Measurements from ENCODE around the gene WSCD2.

The WSCD2 gene

GRCh38 chr12:108156717-108157116 lies 27.6 kb downstream of the WSCD2 start:
- no peak for DNase-seq (ENCODE audit: low spot score)
- FAIRE-seq = no peak

GRCh38 chr12:108157870-108158459 lies 28.9 kb downstream of the WSCD2 start:
- no peak for DNase-seq (ENCODE audit: low spot score)
- FAIRE-seq = no peak

GRCh38 chr12:108162207-108162606 lies 33.1 kb downstream of the WSCD2 start:
- no peak for DNase-seq (ENCODE audit: low spot score)
- FAIRE-seq = no peak

GRCh38 chr12:108166505-108166904 lies 37.4 kb downstream of the WSCD2 start:
- DNase-seq (ENCODE audit: low spot score) (no peak), FAIRE-seq (no peak)

GRCh38 chr12:108167974-108168373 lies 38.9 kb downstream of the WSCD2 start:
- FAIRE-seq = no peak
- no peak for DNase-seq (ENCODE audit: low spot score)

- FAIRE-seq (no peak), DNase-seq (ENCODE audit: low spot score) (no peak)
Measured at GRCh38 chr12:108169708-108170107, 40.6 kb downstream of the WSCD2 start.

GRCh38 chr12:108170164-108170563 lies 41.1 kb downstream of the WSCD2 start:
- FAIRE-seq (no peak), DNase-seq (ENCODE audit: low spot score) (no peak)

GRCh38 chr12:108172033-108172432 lies 42.9 kb downstream of the WSCD2 start:
- FAIRE-seq = no peak
- DNase-seq (ENCODE audit: low spot score) = no peak

- no peak for DNase-seq (ENCODE audit: low spot score)
- FAIRE-seq = no peak
Measured at GRCh38 chr12:108173160-108173559, 44.1 kb downstream of the WSCD2 start.

- DNase-seq (ENCODE audit: low spot score) (no peak), FAIRE-seq (no peak)
Measured at GRCh38 chr12:108173892-108174291, 44.8 kb downstream of the WSCD2 start.

- FAIRE-seq (no peak), DNase-seq (ENCODE audit: low spot score) (no peak)
Measured at GRCh38 chr12:108174641-108175040, 45.6 kb downstream of the WSCD2 start.

GRCh38 chr12:108175310-108175709 lies 46.2 kb downstream of the WSCD2 start:
- FAIRE-seq (no peak), DNase-seq (ENCODE audit: low spot score) (no peak)

- no peak for DNase-seq (ENCODE audit: low spot score)
- no peak for FAIRE-seq
Measured at GRCh38 chr12:108176292-108176691, 47.2 kb downstream of the WSCD2 start.

- DNase-seq (ENCODE audit: low spot score) (no peak), FAIRE-seq (no peak)
Measured at GRCh38 chr12:108177131-108177530, 48.0 kb downstream of the WSCD2 start.

GRCh38 chr12:108179305-108179704 lies 50.2 kb downstream of the WSCD2 start:
- no peak for FAIRE-seq

GRCh38 chr12:108180255-108181094 lies 51.4 kb downstream of the WSCD2 start:
- DNase-seq (ENCODE audit: low spot score) (no peak), FAIRE-seq (no peak)

More at GRCh38 chr12:108179305-108179704, 50.2 kb downstream of the WSCD2 start:
- DNase-seq (ENCODE audit: low spot score) = no peak

GRCh38 chr12:108181095-108181454 lies 52.0 kb downstream of the WSCD2 start:
- FAIRE-seq = no peak

GRCh38 chr12:108182096-108182495 lies 53.0 kb downstream of the WSCD2 start:
- no peak for FAIRE-seq
- no peak for DNase-seq (ENCODE audit: low spot score)

More at GRCh38 chr12:108181095-108181454, 52.0 kb downstream of the WSCD2 start:
- DNase-seq (ENCODE audit: low spot score) = no peak

GRCh38 chr12:108185002-108185401 lies 55.9 kb downstream of the WSCD2 start:
- FAIRE-seq = no peak
- no peak for DNase-seq (ENCODE audit: low spot score)

- FAIRE-seq = no peak
Measured at GRCh38 chr12:108187831-108188230, 58.7 kb downstream of the WSCD2 start.

GRCh38 chr12:108190529-108190928 lies 61.4 kb downstream of the WSCD2 start:
- no peak for DNase-seq (ENCODE audit: low spot score)
- no peak for FAIRE-seq

More at GRCh38 chr12:108187831-108188230, 58.7 kb downstream of the WSCD2 start:
- DNase-seq (ENCODE audit: low spot score) = no peak

GRCh38 chr12:108191086-108191485 lies 62.0 kb downstream of the WSCD2 start:
- DNase-seq (ENCODE audit: low spot score) (no peak), FAIRE-seq (no peak)

- DNase-seq (ENCODE audit: low spot score) (no peak), FAIRE-seq (no peak)
Measured at GRCh38 chr12:108191938-108192337, 62.9 kb downstream of the WSCD2 start.
